HG02678 (cell line): ENCODE results near the gene CST9.
"Not testable (repeated sequence)": the region's sequence is repeated elsewhere in the genome, so short reads cannot be mapped to it uniquely, and the experiment has no call there.

Source experiments
- ATAC-seq: cut with Tn5 transposase; IDR thresholded peaks from one replicate; pipeline ENCODE4 v1.9.1; 2021; ENCODE audit warnings: mild to moderate bottlenecking, moderate library complexity; ENCODE audit not compliant: unreplicated experiment

Gene CST9

DNA sequence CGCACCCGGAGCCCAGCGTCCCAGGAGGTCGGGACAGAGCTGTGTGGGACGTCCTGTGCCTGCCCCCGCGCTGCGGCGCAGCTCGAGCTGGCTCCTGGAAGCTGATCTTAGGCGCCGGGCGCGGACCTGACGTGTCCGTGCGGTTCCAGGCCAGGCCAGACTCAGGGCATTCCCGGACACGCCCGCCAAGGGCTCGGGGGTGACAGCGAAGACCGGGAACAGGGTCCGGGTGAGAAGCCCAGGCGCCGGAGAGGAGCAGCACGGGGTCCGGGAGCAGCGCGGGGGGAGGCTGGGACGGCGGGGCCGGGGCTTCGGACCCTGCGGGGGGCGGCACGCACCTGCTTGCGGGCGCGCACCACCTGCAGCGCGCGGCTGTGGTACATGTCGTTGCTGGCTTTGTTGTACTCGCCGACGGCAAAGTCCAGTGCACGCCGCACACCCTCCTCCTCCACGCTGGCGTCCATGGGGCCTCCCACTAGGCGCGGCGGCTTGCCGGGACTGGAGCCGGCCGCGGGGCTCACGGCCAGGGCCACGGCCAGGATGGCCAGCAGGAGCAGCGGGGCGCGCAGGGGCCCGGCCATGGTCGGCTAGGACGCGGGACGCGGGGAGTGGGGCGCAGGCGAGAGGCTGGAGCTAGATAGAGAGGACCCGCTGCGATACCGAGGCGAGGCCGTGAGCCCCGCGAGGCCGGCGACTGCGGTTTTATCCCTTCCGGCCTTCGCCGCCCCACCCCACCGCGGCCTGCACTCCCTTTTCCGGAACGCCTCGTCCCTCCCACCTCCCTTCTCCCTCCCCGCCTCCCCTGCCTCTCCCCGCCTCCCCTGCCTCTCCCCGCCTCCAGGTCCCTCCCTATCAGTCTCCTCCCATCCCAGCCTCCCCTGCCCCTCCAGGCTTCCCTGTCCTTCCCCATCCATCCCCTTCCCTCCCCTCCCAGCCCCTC is 31.8 kb upstream of the CST9 start, which contains the start of gene CST3:
Gene CST3 (minus strand): TSS at position 674 of the 940 bp plus-strand sequence. CDS start 93 bp downstream, at position 581.
- ATAC-seq: peak; percentile 60

DNA sequence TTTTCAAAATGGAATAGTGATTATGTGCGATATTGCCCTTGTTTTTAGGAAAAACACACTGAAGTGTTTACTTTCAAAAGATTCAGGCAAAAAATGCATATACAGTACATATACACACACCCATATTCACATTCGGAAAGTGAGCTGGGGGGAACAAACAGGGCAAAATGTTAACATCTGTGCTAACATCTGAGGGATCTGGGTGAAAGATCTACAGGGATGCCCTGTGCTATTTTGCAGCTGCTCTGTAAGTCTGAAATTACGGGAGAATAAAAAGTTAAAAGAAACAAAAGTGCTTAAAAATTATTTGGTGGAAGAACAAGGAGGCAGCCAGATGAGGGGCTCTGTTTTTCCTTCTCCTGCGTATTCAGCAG is 31.2 kb upstream of the CST9 start:
- ATAC-seq: no peak

DNA sequence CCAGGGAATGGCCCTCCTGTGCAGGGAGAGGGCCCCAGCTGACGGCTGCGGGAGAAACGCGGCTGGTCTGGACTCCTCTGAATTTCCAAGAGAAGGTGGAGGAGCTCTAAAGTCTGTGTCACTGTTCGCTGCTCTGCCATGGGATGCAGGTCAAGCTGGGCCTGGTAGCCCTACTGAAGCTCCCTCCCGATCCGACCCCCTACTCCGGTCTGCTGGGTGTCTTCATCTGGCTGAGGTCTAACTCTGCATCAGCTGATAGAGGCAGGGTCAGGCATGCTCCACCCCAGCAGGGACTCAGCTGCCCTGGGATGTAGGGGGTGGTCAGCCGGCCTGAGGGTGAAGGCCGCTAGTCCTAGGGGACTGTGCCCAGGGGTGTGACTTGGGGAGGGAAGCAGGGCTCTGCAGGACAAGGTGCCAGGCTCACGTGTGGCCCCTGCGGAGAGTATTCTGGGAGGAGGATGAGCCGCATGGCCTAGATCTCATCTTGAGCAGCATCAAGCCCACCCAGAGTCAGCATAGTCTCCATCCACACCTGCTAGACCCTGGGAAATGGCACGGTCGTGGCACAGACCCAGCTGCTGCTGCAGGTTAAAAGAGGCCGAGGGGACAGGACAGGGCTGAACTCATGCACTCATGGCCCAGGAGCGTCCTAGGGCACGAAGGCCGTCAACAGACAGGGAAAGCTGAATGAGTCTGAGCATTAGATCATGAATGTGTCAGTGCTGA is 30.6 kb upstream of the CST9 start:
- ATAC-seq: no peak

DNA sequence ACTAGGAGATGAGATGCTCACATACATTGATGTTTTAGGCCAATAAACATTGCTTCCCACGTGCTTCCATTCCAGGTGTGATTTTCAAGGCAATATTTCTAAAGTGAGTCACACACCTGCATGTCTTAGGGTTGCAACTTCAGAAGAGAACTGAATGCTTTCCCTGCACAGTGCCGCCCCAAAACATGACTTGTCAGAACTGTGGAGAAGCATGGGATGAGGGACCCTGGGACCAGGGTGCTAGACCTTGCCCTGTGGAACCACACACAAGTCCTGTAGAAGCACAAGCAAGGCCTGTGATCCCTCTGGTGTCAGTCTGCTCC is 30.0 kb upstream of the CST9 start:
- not testable (repeated sequence) for ATAC-seq

DNA sequence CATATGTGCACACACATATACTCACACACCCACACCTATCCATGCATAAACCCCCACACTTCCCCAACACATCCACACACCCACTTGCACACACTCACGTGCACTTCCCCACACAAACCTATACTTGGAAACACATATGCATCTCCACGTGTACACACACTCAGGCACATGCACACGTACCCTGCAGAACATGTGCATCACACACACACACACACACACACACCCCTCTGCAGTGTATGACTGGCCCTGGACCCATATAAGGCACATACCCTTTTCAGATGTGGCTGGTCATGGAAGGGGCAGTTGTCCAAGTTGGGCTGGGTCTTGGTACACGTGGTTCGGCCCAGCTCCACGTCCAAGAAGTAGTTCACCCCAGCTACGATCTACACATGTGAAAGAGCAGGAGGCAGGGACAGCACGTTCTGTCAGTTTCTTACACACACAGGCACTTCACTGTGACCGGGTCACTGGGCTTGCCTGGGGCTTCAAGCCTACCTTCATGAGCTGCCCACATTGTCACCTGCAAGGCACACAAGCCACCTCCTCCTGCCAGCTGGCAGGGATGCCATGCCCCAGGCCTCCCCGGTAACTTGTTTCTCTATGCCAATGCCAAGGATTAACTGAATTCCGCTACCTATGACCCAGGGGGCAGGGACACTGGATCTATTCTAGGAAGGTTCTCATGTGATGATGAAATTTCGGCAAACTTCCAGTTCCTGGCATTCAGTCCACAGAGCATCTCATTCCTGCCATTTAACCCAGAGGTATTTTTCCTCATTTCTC is 29.5 kb upstream of the CST9 start:
- ATAC-seq: no peak

DNA sequence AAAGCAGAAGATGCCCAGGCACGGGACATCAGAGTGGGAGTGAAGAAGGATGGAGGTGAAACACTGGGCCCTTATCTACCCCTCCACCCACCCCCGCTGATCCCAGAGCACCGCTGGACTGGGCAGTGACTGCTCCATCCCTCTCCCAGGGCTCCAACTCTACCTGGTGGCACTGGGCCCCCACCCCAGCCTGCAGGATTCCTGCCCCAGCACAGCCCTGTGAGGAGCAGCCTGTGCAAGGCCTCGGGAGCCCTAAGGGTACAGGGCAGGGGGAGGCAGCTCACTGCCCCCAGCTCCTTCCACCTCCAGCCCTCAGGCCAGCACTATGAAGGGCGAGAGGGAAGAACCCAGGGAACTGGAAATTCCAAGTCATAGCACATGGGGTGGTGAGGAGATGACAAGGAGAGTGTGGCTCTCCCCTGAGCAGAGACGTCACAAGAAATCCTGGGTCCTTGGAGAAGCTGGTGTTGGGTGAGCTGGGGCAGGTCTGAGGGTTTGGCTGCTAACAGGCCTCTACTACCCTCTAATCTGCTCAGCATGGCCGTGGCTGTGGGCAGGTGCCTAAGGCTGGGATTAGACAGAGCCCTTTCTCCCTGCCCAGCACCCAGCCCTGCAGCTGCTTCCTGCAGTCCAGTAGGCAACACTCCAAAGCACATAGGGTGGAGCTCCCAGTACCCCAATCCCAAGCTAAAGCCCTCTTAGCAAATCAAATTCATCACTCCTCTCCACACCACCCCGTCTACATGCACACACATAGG is 28.5 kb upstream of the CST9 start:
- ATAC-seq: no peak

DNA sequence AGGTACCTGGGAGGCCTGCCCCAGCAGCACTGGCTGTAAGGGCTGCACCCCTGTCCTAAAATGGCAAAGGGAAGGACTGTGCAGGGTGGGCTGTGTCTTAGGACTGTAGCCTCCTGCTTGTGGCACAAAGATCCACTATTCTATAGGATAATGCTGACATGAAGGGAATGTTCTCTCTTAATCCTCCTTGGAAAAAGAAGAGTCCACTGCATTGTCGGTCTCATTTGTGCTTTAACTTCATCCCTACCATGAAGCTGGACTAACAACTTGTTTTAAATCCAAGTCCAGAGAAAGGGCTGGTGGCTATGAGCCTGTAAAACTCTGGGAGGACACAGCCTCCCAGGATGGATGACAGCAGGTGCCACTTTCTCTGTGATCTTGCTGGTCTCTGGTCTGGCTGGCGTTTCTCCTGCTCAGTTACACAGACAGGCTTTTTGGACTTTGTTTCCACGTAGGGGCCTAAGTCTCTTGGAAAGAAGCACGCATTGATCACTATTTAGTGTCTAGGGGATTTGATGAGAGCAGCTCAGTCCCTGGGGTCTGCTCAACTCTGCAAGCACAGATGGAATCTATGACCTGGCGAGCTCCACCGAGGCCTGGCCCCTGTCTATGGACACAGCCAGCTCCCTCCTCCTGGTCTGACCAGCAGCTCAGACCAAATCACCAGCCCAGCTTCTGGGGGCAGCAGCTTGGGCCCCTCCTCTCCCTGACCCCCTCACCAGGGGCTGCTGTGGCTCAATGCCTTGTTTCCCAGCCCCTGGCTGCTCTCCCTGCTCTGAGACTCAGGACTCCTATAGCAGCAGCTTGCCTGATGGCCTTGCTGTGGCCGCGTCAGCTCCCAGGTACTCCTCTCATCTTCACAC is 27.2 kb upstream of the CST9 start:
- no peak for ATAC-seq

DNA sequence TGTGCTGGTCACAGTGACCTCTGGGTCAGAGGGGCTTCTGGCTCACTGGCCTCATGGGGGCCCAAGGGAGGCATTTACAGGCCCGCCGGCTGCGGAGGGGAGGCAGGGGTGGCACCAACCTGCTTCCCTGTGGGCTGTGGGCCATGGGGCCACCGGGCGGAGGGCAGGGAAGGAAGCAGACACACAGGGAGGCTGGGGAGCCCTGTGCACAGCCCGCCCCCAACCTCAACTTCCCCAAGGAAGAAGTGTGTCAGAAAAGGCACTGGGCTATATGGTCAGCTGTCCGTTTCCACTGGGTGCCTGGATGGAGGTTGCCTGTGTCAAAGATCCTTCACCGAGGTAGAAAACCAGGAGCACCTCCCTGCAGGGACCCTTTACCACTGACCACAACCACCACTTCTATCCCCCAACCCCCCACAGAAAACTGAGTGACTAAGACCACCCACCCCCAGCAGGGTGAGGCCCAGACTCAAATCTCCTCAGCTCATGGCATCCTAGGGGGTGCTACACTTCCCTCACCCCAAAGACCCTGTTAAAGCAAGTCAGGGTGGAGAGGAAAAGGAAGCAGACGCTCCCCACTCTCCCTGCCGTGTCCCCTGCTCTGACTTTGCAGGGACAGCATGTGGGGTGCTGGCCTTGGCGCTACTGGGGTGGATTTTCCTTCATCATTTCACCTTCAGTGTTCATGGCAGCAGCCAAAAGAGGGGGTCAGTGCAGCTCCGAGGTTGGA is 26.4 kb upstream of the CST9 start:
- no peak for ATAC-seq

DNA sequence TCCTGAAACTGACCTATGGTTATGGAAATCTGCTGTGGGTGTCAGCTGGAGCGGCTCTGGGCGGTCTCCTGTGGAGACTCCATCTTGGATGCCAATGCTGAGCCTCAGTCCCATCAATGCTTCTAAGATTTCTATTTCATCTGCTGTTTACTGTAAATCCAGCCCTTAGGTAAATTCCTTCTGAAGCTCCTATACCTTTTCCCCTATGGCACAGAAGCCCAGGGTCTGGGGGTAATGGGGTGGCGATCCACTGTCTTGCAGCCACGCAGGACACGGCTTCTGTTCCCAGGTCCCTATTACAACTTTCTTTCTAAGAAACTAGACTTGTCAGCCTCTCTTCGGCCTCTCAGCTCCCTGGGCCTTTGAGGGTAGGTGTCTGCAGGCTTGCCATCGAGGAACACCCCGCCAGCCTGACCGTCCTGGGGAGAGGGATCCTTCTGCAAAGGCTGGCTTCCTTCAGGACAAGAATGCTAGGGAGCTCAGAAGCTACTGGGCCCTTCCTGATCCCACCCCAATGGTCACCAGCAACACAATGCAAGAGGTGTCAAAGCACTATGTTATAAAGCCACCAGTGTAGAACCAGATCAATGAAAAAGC is 25.6 kb upstream of the CST9 start:
- ATAC-seq: no peak

DNA sequence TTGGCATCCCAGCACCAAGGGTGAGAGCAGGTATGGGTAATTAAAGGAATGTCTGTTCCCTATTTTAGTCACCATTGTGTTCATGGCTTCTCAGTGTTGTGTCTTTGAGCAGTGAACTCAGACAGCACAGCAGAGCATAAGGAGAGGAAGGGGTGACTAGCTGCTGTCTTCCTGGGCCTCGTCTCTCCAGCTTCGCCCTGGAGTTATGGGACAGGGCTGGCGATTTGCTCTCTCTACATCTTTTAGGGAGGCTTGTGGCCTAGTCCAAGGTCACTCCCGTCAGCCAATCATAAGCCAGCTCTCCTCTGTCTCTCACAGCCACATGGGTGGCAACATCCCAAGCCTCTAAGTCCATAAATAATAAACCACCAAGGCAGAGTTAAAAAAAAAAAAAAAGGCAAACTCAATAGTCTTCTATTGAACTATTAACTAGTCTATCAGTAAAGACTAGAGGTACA is 24.7 kb upstream of the CST9 start:
- ATAC-seq: no peak

DNA sequence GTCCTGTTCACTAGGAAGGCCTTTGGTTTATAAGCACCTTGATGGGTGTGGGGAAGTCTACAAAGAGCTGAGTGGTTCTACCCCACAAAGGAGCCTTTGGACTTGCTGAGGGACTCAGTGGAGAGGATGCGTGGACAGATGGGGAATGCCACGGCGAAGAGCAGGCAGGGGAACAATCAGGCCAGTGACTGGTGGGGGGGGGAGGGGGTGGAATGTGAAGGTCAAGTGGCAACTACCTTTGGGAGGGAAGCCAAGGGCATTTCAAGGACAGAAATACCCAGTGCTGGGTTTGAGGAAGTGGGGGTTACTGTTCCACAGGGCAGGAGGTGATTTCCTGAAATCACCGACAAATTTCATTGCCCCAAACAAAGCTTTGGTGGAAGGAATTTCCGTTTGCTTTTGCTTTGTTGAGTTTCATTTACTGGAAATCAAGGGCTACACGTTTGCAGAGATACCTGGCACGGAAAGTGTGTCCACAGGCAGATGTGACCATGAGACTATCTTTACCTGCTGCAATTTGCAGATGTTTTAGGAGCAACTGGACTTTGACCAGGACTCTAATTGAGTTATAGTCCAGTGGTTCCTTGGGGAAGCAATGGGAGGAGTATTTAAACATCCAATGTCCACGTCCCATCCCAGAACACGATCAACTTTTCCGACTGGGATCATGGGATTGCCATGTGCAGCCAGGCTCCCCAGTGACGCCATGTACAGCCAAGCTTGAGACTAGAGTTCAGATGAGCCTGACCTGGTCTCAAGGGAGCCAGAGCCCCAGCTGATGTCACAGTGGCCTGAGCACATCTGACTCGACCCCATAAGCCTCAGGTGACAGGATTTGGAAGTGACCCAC is 24.1 kb upstream of the CST9 start:
- ATAC-seq: no peak

DNA sequence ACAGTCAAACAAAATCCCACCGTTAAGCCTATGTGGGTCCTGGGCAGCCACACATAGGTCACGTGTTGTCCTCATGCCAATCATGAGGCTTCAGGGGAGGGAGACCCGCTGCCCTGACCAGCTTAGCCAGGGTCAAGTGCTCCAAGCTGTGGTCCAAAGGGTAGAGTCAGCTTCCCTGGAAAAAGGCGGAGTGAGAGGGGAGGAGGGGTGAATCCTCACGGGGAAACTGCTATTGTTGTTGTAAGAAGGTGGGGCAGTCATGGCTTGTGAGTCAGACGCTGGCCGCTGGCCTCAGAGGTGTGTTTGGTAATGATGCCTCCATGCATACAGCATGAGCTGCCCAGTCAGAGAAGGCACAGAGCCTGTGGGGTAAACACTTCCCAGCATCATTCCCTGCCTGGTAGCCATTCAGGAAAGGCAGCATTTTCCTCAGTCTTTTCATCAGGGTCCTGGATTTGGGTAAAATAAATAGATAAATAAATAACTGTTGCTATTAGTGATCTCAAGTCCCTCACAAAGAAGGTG is 23.4 kb upstream of the CST9 start:
- no peak for ATAC-seq

DNA sequence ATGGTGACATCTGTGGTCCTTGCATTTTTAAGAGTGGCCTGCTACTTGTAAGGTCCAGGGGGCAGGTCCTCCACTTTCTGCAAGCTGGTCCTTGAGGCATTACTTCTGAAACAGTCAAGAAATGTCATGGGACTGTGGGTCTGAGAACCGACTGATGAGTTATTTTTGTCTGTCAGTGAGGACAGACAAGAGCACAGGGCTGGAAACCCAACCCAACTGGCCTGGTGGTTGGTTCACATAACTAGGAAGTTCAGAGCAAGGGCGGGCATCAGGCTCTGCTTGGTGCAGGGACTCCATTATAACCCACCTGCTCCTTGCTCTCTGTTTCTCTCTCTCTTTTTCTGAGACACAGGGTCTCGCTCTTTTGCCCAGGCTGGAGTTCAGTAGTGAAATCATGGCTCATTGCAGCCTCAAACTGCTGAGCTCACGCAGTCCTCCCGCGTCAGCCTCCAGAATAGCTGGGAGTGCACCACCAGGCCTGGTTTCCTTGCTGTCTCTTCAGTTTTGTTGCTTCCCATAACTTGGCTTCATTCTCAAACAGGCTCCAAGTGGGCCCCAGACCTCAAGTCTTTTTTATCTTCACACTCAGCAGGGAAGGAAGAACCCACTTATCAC is 22.8 kb upstream of the CST9 start:
- ATAC-seq: no peak

DNA sequence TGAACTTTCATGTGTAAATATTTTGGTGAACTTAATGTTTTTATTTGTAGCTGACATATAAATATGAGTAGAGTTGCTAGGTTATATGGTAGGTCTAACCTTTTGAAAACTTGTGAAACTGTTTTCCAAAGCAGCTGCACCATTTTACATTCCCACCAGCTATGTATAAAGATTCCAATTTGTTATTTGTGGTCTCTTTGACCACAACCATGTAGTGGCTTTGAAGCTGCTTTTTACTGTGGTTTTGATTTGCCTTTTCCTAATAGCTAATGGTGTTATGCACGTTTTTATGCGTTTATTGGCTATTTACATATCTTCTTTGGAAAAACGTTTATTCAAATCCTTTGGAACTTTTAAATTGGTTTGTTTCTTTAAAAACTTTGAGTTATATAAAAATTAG is 21.8 kb upstream of the CST9 start:
- no peak for ATAC-seq

DNA sequence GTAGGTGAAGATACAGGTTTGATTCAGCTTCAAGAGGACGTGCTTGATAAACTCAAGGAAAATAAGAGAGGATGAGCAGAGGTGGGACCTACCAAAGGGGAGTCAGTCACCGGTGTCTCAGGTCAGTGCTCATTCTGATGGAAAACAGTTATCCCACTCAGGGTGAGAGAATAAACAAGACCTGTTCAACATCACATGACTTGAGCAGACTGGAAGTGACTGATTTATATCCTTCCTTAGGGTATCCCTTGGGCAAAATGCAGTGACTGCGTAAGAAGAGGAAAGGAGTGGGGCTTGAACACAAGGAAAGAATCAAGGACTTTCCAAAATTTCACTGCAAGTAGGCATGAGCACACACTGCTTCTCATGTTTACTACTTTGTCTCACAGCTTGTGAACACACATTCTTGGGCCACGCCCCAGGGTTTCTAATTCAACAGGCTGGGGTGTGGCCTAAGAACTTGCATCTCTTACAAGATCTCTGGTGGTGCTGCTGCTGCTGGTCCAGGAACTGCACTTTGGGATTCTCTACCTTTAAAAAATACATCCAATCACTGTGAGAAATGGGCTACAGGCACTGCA is 20.4 kb upstream of the CST9 start:
- no peak for ATAC-seq

DNA sequence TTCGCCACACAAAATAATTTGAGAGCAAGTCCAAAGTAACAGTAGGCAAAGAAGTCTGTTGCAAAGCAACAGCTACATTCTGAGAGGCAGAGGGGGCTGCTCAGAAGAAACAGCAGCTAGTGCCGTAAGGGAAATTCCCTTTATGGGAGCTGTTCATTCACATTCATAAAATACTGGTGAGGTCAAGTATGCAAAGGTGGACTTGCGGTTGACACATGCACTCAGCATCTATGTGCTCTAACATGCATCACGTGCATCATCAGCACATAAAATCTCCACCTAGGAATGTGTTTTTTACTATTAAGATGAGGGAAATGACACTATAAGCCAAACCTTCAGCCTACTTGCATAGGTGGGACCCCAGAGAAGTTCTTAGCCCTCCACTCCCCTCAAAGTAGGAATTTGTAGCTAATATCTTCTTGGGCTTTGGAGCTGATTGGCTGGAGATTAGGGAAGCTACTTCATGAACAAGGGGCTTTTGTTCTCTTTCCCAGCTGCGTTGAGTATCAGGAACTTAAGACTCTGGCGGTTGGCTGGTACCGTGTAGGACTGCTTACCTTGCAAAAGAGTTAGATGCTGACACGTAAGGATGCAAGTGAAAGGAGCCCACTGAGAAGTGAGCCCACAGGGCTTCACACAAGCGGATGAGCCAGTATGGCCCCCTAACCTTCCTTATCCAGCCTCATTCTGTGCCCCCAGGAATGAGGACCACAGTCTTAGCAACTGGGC is 19.7 kb upstream of the CST9 start:
- no peak for ATAC-seq
